ENCODE data around the gene PLEK2. TPM values are rescaled to one million over a fixed set of nuclear protein-coding genes. Genes with fewer than 3 reads are reported as not detected.

PLEK2 gene
- total RNA-seq, 1 experiment from 2014 or later = 9.1 TPM

DNA sequence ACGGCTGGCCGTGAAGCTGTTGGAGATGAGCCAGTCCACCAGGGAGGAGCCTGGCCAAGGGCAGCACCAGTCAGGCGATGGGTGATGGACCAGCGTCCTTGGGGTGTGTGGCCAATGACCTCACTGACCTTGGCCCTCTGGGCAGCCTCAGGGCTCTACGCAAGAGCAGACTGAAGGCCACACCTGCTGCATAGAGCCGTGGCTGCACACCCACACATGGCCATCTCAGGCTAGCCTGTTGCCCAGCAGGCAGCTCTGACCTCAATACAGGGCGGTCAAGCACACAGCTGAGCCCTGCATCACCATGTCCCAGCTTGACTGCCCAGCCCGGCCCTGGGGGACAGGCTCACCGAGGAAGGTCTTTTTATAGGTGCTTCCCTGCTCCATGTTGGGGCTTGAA lies 19.2 kb downstream of the PLEK2 start:
- in situ Hi-C loops (cut with HindIII; ENCODE audit: low pct_unique_long_range_greater_than_20kb, low sequenced_read_pairs) (no loop called here), intact Hi-C loops (cut with micrococcal nuclease; ENCODE audit: unreplicated experiment) (no loop called here)
- no peak for DNase-seq (ENCODE audit: low read depth, low spot score)
- no peak overlapping the region for H3K4me3 ChIP-seq (ENCODE audit: low read depth in 2 of 2, low read length in 2 of 2)
- ChIA-PET CTCF (no interaction called here), POLR2A (no interaction called here)
- no peaks in the 10 kb centered on the region for H3K9me3 ChIP-seq (ENCODE audit: control insufficient read depth, insufficient read depth, low read depth, low read length)
- no peaks in the 10 kb centered on the region for H3K27me3 ChIP-seq (ENCODE audit: control insufficient read depth, insufficient read depth, low read length)
- H3K27ac ChIP-seq (ENCODE audit: low read length) = no peak overlapping the region
- no peak for TF ChIP-seq SIN3A (IDR thresholded peaks at IDR 0.05; ENCODE audit: borderline replicate concordance, insufficient read depth, low read depth, low read length)
- no peak for TF ChIP-seq POLR2AphosphoS5 (IDR thresholded peaks at IDR 0.05; ENCODE audit: low read depth, low read length)
- TF ChIP-seq TCF7L2 (IDR thresholded peaks at IDR 0.05; ENCODE audit: low read depth, low read length) = no peak
- TF ChIP-seq, protein P1, sequence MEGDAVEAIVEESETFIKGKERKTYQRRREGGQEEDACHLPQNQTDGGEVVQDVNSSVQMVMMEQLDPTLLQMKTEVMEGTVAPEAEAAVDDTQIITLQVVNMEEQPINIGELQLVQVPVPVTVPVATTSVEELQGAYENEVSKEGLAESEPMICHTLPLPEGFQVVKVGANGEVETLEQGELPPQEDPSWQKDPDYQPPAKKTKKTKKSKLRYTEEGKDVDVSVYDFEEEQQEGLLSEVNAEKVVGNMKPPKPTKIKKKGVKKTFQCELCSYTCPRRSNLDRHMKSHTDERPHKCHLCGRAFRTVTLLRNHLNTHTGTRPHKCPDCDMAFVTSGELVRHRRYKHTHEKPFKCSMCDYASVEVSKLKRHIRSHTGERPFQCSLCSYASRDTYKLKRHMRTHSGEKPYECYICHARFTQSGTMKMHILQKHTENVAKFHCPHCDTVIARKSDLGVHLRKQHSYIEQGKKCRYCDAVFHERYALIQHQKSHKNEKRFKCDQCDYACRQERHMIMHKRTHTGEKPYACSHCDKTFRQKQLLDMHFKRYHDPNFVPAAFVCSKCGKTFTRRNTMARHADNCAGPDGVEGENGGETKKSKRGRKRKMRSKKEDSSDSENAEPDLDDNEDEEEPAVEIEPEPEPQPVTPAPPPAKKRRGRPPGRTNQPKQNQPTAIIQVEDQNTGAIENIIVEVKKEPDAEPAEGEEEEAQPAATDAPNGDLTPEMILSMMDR (IDR thresholded peaks at IDR 0.05) = no peak
- no peak for TF ChIP-seq REST (IDR thresholded peaks at IDR 0.05; ENCODE audit: insufficient read depth in 1 of 2, low read depth in 2 of 2, low read length in 1 of 2)
- no peak for ATAC-seq
- no peaks in the 10 kb centered on the region for H3K4me1 ChIP-seq (ENCODE audit: control insufficient read depth, insufficient read depth, low read length)
- no peaks in the 10 kb centered on the region for H3K36me3 ChIP-seq (ENCODE audit: control insufficient read depth, insufficient read depth, low read length)
- BruUV-seq (replicated peaks) = no TSS peak

DNA sequence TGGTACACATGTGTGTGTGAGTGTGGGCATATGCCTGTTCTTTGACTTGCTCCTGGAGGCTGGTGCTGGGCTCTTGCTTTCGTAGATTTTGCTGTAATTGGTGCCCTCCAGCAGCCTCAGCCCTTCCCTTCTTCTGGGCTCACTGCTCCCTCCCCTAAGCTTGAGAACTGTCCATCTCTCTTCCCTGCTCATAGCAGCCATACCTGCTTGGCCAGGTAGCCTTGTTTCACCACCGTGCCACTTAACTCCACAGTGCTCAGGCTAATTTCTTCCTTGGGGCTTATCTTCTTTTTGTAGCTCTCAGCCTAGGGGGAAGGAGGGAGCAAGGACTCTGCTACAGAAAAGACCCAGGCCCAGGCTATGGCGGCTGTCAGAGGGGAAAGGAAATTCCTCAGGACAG lies 19.8 kb downstream of the PLEK2 start:
- Histone ChIP-seq H3K36me3 (ENCODE audit: control insufficient read depth, insufficient read depth, low read length) (no peaks in the 10 kb centered on the region), H3K27me3 (ENCODE audit: control insufficient read depth, insufficient read depth, low read length) (no peaks in the 10 kb centered on the region), H3K27ac (ENCODE audit: low read length) (no peak overlapping the region), H3K4me3 (ENCODE audit: low read depth in 2 of 2, low read length in 2 of 2) (no peak overlapping the region), H3K9me3 (ENCODE audit: control insufficient read depth, insufficient read depth, low read depth, low read length) (no peaks in the 10 kb centered on the region), H3K4me1 (ENCODE audit: control insufficient read depth, insufficient read depth, low read length) (no peaks in the 10 kb centered on the region)
- ChIA-PET POLR2A (no interaction called here), CTCF (no interaction called here)
- ATAC-seq (no peak), DNase-seq (ENCODE audit: low read depth, low spot score) (no peak)
- BruUV-seq (replicated peaks) = no TSS peak
- in situ Hi-C loops (cut with HindIII; ENCODE audit: low pct_unique_long_range_greater_than_20kb, low sequenced_read_pairs) (no loop called here), intact Hi-C loops (cut with micrococcal nuclease; ENCODE audit: unreplicated experiment) (no loop called here)
- no peak for TF ChIP-seq SIN3A (IDR thresholded peaks at IDR 0.05; ENCODE audit: borderline replicate concordance, insufficient read depth, low read depth, low read length)
- TF ChIP-seq TCF7L2 (IDR thresholded peaks at IDR 0.05; ENCODE audit: low read depth, low read length) = no peak
- TF ChIP-seq REST (IDR thresholded peaks at IDR 0.05; ENCODE audit: insufficient read depth in 1 of 2, low read depth in 2 of 2, low read length in 1 of 2) = no peak
- no peak for TF ChIP-seq POLR2AphosphoS5 (IDR thresholded peaks at IDR 0.05; ENCODE audit: low read depth, low read length)
- TF ChIP-seq, protein P1 (IDR thresholded peaks at IDR 0.05) = no peak

Data from Panc1 (cell line).